NB4 (cell line): Measurements from ENCODE around the gene SIN3A.

ENCODE experiments used
- DNase-seq: peaks from one replicate; pipeline ENCODE4 v3.0.0; 2010; ENCODE audit warnings: low read depth
- H3K4me3 ChIP-seq: one replicate; pipeline ENCODE4 v1.5.1; 2011; ENCODE audit warnings: mild to moderate bottlenecking, low read depth, low read length, moderate library complexity
- CTCF ChIP-seq: IDR thresholded peaks from one replicate; pipeline ENCODE4 v1.5.1; 2012; ENCODE audit warnings: low read depth, low read length
- MAX ChIP-seq: IDR thresholded peaks from 2 replicates; pipeline ENCODE4 v1.6.1; 2011; ENCODE audit warnings: low read depth, low read length
- MYC ChIP-seq: IDR thresholded peaks from 2 replicates; pipeline ENCODE4 v1.6.1; 2011; ENCODE audit warnings: low read depth, low read length
- POLR2A ChIP-seq: IDR thresholded peaks from 2 replicates; pipeline ENCODE4 v1.6.1; 2011; ENCODE audit warnings: mild to moderate bottlenecking; ENCODE audit not compliant: insufficient read length; ENCODE audit errors: extremely low read depth

Gene SIN3A

GRCh38 chr15:75455424-75455981 lies 4.0 kb upstream of the SIN3A start:
- peak; percentile 91 for DNase-seq
- H3K4me3 ChIP-seq = peak overlapping the region; percentile 80
- TF ChIP-seq CTCF (no peak), POLR2A (peak; percentile 59), MAX (no peak), MYC (0 out of 2 replicates have a peak, but pooled peaks have one; percentile 7)

GRCh38 chr15:75454471-75455378 lies 3.2 kb upstream of the SIN3A start:
- DNase-seq = peak; percentile 86
- H3K4me3 ChIP-seq = peak overlapping the region; percentile 80
- TF ChIP-seq POLR2A = no peak
- 0 out of 2 replicates have a peak, but pooled peaks have one; percentile 18 for TF ChIP-seq MYC
- TF ChIP-seq MAX = 0 out of 2 replicates have a peak, but pooled peaks have one; percentile 19

GRCh38 chr15:75453703-75454470 lies 2.4 kb upstream of the SIN3A start:
- TF ChIP-seq MYC (peak; percentile 99), CTCF (no peak), POLR2A (peak; percentile 81), MAX (peak; percentile 96)
- peak; percentile 100 for DNase-seq
- peak overlapping the region; percentile 98 for H3K4me3 ChIP-seq

GRCh38 chr15:75452865-75453702 lies 1.6 kb upstream of the SIN3A start:
- DNase-seq = peak; percentile 89
- H3K4me3 ChIP-seq = peak overlapping the region; percentile 98

More at GRCh38 chr15:75452865-75453702, 1.6 kb upstream of the SIN3A start:
- TF ChIP-seq MAX = no peak; the same call in 1 of the 2 replicates
- peak; percentile 42; the same call in 1 of the 2 replicates for TF ChIP-seq MYC
- peak; percentile 7 for TF ChIP-seq POLR2A
- TF ChIP-seq CTCF = peak; percentile 51
